ENCODE results near the gene SOX2.
"Not testable (repeated sequence)": the region's sequence is repeated elsewhere in the genome, so short reads cannot be mapped to it uniquely, and the experiment has no call there.

Gene SOX2

GRCh38 chr3:181757694-181758306 lies 46.1 kb downstream of the SOX2 start:
- DNase-seq: no peak

GRCh38 chr3:181761906-181762305 lies 50.2 kb downstream of the SOX2 start:
- no peak for DNase-seq

GRCh38 chr3:181764033-181764432 lies 52.3 kb downstream of the SOX2 start:
- DNase-seq: not testable (repeated sequence)

Data from suppressor macrophage (primary cell).